HG03457 (cell line): ENCODE measurements around the gene CALML6.
A peak's percentile ranks its signal among the peaks of the same experiment; 100 is the strongest.

Source experiments
- ATAC-seq: cut with Tn5 transposase; IDR thresholded peaks from one replicate; pipeline ENCODE4 v1.9.1; 2021; ENCODE audit warnings: moderate number of reproducible peaks; ENCODE audit not compliant: unreplicated experiment

Gene CALML6

DNA sequence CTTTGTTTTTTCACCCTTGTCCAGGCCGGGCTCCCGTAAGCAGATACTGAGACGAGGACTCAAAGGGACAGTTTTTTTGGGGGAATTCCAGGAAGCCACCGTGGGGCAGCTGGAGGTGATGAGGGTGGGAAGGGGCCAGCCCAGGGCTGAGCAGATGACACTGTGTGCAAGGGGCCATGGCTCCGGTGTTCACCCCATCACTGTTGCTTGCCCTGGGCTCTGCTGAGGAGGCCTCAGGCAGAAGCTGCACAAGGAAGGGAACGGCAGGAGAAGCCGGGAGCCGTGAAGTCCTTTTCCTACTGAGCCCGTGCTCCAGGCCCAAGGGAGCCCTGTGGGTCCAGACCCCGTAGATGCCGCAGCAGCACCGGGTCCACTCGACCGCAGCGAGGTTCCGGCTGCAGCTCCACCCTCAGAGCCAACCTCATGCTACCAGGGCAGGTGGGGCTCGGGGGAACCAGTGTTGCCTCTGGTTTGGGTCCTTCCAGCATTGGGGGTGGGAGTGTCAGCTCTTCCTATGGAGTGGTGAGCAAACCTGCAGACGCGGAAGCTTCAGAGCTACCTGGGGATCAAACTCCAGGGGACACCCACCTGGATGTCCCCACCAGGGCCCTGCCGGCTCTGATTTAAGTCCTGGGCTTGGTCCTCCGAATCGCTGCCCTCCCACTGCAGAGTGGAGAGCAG, 4.3 kb upstream of the CALML6 start:
- no peak for ATAC-seq

DNA sequence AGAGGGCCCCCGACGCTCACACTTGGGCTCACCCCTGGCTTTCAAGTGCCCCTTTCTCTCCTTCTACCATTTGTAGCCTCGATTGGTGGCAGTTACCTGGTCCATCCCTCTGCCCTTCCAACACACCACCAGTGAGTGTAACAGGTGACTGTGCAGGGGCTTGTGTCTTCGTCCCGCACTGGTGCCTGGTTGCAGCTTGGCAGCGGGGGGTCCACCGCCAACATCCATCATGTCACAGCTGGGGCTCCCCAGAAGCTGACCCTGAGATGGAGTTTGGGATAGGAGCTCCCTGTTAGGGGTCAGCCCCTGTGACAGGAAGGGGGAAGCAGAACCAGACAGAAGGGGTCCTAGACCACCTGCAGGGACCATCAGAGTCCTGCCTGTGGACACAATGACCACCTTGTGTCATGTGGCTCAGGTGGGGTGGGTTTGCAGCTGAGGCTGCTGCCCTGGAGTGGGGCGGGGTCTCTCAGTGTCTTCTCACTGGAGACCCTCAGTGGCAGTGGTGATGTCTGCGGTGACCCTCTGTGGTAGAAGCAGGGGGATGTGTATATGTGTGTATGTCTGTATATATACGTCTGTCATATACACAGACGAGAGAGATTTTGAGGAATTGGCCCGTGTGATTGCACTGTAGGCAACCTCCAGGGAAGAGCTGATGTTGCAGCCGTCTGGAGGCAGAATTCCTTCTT, 3.6 kb upstream of the CALML6 start:
- ATAC-seq, result no peak

DNA sequence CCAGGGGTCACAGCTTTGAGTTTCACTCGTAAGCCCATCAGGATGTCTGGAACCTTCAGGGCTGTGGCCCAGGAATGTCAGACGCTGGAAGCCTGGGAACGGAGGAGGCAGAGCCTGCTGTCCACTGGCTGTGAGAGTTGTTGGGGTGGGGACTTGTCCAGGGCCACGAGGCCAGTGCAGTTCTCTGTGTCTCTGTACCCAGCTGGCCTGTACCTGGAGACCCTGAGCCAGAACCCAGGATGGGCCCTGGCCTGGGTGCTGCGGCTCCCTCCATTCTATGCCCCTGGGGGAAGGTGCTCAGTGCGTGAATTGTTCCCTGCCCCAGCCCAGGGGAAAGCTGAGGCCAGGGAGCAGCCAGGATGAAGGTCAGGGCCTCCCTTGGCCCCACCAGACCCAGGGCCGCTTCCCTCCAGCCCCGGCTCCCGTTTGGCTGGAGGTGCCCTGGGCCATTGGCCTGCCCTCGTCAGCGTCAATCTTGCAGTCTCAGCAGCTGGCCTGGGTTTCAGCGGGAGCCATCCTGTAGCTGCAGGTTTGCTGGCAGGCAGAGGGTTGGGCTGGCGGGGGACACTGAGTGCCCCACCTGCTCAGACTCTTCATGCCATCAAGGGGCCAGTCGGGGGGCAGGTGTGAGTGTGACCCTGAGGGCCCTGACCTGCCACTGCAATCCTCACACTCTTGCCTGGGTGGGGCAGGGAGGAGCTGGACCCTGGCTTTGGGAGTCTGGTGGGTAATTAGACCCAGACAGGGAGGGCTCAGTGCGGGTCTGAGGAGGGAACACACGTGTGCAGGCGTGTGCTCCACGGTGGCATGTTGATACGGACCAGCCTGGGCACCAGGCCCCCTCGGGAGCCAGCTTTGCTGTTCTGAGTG, 724 bp upstream of the CALML6 start:
- no peak for ATAC-seq

DNA sequence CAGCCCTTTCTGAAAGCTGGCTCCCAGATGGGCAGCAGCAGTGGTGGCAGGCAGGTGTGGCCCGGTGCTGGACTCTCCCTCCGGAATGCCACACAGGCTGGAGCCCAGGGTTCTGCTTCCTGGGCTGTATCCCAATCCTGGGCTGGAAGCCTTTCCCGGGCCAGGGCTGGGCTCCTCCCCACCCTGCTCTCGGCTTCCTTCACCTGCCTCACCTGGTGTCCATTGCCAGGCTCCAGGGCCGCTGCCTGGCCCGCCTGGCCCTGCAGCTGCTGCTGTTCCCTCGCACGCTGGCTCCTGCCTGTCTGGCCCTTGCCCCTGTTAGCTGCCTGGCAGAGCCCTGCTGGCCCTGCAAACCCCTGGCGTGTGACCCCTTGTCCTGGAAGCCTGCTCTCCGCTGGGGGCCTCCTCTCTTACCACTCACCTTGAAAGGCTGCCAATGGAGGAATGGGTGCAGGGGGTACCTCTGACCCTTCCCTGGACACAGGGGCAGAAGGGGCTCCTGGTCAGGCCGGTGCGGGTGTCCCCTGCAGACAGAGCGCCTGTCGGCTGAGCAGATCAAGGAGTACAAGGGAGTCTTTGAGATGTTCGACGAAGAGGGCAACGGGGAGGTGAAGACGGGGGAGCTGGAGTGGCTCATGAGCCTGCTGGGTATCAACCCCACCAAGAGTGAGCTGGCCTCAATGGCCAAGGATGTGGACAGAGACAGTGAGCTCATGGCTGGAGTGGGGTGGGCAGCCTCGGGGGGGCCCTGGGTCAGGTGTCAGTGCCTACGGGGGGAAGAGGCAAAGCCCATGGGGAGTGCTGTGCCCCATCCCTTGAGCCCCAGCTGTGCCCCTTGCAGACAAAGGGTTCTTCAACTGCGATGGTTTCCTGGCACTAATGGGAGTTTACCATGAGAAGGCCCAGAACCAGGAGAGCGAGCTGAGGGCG, 1.1 kb downstream of the CALML6 start:
- ATAC-seq, result no peak

DNA sequence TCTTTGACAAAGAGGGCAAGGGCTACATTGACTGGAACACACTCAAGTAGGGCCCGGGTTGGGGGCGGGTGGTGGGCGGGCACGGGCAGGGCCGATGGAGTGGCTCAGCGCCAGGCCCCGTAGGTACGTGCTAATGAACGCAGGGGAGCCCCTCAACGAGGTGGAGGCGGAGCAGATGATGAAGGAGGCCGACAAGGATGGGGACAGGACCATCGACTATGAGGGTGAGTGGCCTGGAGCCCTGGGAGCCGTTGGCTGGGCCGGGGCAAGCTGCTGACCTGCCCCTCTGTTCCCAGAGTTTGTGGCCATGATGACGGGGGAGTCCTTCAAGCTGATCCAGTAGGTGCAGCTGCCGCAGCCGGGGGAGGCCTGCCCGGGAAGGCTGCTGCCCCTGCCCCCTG, 1.8 kb downstream of the CALML6 start:
- no peak for ATAC-seq

DNA sequence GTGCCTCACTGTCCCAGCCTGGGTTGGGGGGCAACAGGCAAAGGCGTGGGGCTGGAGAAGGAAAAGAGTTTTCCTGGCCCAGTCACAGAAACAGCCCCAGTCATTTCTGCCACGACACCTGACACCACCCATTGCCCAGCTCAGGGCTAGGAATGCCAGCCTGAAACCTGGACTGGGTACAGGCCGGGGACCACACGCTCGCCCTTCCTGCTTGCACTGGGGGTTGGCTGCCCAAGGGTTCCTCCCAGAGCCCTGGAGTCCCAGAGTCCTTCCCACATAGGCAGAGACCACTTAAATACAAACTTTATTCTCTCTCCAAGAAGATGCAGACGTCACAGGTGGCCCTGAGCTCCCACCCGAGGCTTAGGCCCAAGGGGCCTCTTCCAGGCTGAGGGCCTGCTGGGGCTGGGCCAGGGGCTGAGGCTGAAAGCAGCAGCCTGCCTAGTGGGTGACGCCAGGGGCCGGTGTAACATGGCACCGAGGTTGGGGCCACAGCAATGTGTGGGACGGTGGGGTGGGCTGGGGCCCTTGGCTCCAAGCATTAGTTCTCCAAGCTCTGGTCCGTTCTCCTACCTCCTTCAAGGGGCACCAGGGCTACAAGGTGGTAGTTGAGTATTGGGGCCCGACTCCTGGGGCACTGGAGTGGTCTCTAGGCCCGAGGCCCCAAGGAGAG, 2.4 kb downstream of the CALML6 start:
- no peak for ATAC-seq

DNA sequence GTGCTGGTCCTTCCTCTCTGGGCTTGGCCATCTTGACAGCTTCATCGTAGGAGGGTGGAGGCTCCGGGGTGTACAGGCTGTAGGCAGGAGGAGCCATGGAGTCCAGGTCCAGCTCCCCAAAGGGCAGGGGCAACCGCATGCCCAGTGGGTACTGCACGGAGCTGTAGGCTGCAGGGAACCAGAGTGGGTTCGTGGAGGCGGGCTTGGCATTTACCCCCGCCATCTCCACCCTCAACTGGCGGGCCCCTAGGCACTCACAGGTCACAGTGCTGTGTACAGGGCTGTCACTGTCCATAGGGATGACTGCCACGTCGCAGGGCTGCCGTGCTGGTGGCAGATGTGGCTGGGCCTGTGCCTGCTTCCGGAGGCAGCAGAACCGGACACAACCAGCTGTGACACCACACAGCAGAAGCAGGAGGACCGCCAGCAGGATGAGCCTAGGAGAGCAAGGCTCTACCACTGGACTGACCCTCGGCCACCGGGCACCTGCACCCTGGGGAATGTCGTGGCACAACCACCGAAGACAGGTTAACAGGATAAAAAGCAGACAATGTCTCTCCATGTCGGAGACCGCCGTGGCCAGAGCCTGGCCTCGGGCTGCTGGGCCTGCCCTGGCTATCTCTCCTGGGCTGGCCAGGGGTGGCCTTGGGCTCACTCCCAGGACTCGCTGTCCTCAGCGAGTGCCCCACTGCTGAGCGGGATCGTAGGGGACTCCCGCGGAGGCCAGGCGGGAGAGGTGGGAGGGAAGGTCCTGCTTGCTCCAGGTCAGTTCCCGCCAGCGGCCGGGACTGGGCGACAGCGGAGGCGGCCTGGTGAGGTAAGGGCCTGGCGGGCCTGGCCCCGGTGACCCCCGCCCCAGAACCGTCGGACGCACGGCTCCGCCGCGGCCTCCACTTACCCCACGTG, 3.2 kb downstream of the CALML6 start:
- ATAC-seq, result no peak

DNA sequence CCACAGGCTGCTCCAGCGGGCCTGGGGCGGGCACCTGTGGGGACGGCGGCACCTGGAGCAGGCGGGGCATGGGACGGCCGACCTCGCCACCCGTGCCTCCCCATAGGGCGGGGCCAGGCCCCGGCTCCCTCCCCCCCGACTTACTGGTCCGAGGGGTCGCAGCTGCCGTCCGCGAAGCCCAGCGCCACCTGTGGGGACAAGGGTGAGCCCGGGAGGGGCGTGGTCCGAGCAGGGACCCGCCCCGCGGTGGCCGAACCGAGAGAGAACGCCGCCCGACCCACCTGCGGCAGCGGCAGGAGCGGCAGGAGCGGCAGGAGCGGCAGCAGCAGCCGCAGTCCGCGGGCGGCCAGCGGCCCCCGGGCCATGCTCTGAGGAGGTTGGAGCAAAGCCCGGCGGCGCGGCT, 3.8 kb downstream of the CALML6 start, which contains the start of gene TMEM52:
Gene TMEM52, minus strand, starts transcription at position 379 of the 403 bp plus-strand sequence. Its CDS starts 14 bp downstream, at position 365.
- no peak for ATAC-seq

DNA sequence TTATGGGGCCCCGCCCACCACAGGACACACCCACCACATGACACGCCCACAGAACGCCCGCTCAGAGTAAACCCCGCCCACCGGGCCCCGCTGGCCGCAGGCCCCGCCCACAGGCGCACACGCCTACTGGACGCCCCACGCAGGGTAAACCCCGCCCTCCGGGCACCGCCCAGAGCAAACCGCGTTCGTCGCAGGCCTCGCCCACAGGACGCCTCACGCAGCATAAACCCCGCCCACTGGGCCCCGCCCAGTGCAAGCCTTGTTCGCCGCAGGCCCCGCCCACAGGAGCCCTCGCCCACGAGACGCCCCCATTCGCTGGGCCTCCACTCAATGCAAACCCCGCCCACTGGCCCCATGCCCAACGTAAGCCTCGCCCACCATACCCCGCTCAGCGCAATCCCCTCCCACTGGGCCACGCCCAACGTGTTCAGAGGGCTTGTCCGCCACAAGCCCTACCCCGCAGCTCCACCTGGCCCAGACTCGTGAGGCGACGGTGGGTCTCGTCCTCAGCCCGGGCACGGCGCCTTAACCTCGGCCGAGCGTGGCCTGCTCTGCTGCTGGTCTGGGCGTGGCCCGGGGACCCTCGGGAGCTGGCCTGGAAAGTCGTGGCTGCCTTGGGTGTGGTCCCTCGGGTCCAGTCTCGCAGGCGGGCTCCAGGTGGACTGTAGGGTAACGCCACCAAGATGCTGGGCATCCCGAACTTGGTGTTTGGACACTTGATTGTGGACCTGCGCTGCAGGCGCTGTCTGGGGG, 4.4 kb downstream of the CALML6 start:
- ATAC-seq, result peak; percentile 57

DNA sequence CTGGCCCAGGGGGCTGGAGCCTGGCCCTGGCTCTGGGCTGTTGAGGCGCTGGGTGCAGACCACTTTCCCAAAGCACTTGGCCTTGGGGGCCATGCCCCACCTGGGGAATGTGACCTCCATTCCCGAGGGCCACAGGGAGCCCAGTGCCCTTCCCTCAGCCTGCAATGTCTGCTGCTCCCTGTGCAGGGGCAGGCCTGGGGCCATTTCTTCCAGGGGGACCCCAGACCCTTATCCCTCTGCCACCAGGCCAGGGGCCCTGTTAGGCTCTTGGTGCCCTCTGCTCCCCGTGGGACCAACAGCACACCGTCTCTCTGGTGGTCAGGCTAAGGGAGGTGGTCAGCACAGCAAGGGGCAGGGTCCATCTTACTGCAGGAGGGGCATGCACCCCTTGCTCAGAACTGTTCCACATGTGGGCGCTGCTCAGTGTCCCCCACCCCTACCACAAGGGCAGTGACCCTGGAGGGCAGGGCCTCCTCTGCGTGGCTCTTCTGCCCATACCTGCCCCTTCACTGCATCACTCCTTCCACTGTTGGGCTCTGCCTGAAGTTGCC, 5.1 kb downstream of the CALML6 start:
- ATAC-seq, result no peak

DNA sequence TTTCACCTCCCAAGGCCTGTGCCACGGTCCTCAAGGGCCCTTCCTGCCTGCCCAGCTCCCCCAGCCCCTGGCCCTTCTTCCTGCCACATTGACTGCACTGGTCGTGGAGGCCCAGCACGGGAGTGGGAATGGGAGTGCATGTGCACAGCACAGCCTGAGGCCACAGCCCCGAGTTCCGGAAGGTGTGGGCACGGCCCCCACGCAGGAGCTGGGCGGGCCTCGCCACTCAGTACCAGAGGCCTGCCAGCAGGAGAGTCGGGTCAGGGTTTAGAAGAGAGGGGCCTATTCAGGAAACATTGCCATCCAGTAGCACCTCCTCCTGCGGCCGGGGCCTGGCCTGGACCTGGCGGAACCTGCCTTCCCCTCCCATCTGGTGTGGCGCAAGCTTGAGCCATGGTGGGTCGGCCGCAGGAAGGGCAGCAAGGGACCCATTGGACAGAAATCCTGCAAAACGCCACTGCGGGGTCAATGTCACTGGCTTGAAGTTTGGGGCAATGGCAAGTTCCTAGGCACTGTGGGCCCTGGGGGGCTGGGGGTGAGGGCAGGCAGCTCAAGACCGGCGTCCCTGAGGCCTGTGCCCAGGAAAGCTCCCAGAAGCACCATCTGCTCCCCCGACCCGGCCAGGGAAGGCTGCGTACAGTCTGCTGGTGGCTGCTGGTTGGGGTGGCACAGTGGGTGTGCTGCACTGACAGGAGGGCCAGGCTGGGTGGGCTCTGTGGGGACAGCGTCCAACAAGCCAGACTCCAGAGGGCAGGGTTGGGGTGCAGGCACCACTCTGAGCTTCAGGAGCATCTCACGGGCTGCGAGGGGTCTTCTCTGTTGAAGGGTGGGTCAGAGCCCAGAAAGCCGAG, 5.8 kb downstream of the CALML6 start:
- ATAC-seq, result no peak

DNA sequence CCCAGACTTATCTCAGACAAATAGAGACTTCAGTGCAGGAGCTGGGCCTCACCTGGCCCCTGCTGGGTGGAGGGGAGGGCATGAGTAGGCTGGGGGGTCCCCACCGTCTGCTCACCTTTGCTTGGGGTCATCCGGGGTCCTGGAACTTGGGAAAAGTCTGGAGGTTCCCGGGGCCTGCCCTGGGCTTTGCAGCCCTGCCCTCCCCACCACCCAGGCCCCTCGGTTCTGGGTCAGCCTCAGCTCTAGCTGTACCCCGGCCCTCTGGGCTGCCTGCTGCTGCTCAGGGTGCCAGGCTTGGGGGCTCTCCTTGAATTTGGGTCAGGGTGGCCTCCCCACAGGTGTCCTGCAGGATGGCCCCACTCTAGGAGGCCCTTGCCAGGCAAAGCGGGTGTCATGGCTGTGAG, 6.4 kb downstream of the CALML6 start:
- no peak for ATAC-seq

DNA sequence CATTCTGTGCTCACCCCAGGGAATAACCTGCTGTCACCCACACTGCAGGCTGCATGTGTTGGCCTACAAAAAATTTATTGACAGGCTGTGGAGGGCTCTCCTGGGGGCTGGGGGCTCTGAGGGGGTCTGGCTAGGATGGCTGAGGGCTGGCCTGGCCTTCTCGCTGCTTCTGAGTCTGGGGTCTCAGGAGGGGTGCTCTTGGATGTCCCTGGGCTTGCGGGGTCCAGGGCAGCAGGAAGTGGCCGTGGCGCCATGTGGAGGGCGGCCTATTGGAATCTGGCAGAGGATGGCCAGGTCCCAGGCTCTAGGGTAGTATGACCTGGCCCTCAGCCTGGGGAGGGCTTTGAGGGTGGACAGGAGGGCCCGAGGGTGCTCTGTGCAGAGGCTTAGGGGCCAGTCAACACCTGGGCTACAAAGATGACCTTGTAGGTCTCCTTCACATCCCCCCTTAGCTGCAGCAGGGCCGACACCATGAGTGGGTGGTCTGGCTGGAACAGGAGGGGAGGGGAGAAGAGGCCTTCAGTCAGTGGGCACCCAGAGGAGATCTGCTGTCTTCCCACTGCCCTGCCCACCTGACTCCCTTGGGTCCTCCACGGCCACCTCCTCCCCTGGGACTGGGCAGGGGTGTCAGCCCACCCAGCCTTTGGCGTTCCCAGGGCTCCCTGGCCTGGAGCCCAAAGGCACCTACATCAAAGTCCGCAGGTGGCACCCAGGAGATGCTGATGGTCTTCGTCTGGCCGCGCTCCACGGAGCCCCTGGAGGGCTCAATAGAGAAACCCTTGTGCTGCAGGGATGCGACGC, 7.0 kb downstream of the CALML6 start:
- ATAC-seq, result no peak

DNA sequence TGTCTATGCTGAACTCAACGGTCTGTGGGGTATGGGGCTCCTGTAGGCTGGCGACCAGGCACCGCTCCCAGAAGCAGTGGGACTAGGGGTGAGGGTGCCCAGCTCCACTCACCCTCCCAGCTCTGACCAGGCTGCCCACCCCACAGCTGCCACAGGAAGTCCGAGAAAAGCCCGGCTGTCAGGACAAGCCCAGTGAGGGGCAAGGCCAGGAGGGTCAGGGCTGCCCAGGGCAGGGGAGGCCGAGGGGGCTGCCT, 7.6 kb downstream of the CALML6 start:
- no peak for ATAC-seq

DNA sequence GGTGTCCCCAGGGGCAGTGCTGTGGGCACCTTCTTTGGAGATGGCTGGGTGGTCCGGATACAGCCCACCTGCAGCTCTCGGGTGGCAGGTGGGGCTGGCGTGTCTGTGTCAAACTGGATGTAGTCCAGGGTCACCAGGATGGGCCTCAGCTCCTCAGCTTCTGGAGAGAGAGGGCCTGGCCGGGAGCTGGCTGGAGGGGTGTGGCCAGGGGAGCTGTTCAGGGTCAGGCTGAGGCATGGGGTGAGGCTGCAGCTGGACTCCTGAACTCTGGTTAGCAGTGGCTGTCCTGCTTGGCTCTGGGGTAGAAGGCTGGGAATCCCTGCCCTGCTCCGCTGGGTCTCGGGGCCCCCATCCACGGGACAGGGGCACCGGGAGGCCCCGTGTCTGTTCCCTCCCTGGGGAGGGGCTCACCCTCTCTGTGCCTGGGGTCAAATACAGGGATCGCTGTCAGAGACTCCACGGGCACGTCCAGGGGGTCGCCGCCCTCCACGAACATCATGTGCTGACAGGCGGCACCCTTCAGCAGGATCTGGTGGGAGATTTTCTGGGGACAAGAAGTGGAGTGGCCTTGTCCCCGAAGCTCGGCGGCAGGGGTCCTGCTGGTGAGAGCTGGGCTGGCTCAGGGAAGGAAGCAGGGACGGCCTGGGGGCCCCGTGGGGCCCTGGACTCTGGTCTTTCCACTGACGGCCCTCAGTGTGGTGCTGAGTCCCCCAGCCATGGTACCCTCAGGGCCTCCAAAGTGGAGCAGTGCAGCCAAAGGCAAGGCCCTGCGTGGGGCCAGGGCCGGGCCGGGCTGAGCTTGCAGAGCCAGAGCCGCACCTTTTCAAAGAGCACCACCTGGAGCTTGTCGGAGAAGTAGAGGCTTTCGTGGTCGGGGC, 8.1 kb downstream of the CALML6 start:
- no peak for ATAC-seq

DNA sequence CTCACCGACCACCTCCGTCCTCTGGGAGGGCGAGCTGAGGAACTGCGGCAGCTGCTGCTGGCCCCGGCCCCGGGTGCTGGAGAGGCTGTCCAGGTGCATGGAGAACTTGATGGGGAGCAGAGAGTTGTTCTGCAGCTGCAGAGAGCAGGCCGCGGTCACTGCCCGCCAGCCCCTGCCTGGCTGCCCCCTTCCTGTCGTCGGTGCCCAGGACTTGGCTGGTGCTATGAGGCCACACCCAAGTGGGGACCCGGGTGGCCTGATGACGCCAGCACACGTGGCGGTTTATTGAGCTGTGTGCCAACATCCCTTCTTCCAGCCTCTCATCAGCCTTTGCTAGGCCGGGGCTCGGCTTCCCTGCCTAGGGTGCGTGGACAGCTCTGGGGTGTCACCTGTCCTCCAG, 9.3 kb downstream of the CALML6 start:
- no peak for ATAC-seq
